ENCODE data around the gene CTSA. TPM values are rescaled to one million over a fixed set of nuclear protein-coding genes. Genes with fewer than 3 reads are reported as not detected.

Gene CTSA
- total RNA-seq, 1 donor from 2014 or later: 310 TPM

GRCh38 chr20:45933266-45934045, 42.3 kb downstream of the CTSA start:
- H3K4me1 Mint-ChIP-seq (ENCODE audit: unreplicated experiment): peaks cover 18% of the 10 kb centered on the region
- peak; percentile 88 for DNase-seq (ENCODE audit: extremely low spot score, unreplicated experiment)
- H3K27me3 Mint-ChIP-seq (ENCODE audit: unreplicated experiment): no peaks in the 10 kb centered on the region
- H3K4me3 Mint-ChIP-seq (ENCODE audit: unreplicated experiment): peak overlapping the region; percentile 97
- peak; percentile 44 for TF ChIP-seq CTCF (IDR thresholded peaks at IDR 0.05)
- H3K36me3 Mint-ChIP-seq (ENCODE audit: unreplicated experiment): peaks cover 3% of the 10 kb centered on the region
- H3K9me3 Mint-ChIP-seq (ENCODE audit: unreplicated experiment): no peaks in the 10 kb centered on the region
- peak overlapping the region; percentile 97 for H3K27ac Mint-ChIP-seq (ENCODE audit: unreplicated experiment)

GRCh38 chr20:45934046-45934585, 43.0 kb downstream of the CTSA start:
- peak overlapping the region; percentile 97 for H3K27ac Mint-ChIP-seq (ENCODE audit: unreplicated experiment)
- H3K9me3 Mint-ChIP-seq (ENCODE audit: unreplicated experiment): no peaks in the 10 kb centered on the region
- no peaks in the 10 kb centered on the region for H3K27me3 Mint-ChIP-seq (ENCODE audit: unreplicated experiment)
- DNase-seq (ENCODE audit: extremely low spot score, unreplicated experiment): no peak
- peak overlapping the region; percentile 97 for H3K4me3 Mint-ChIP-seq (ENCODE audit: unreplicated experiment)
- peaks cover 6% of the 10 kb centered on the region for H3K36me3 Mint-ChIP-seq (ENCODE audit: unreplicated experiment)
- no peak for TF ChIP-seq CTCF (IDR thresholded peaks at IDR 0.05)
- H3K4me1 Mint-ChIP-seq (ENCODE audit: unreplicated experiment): peaks cover 18% of the 10 kb centered on the region

DNA sequence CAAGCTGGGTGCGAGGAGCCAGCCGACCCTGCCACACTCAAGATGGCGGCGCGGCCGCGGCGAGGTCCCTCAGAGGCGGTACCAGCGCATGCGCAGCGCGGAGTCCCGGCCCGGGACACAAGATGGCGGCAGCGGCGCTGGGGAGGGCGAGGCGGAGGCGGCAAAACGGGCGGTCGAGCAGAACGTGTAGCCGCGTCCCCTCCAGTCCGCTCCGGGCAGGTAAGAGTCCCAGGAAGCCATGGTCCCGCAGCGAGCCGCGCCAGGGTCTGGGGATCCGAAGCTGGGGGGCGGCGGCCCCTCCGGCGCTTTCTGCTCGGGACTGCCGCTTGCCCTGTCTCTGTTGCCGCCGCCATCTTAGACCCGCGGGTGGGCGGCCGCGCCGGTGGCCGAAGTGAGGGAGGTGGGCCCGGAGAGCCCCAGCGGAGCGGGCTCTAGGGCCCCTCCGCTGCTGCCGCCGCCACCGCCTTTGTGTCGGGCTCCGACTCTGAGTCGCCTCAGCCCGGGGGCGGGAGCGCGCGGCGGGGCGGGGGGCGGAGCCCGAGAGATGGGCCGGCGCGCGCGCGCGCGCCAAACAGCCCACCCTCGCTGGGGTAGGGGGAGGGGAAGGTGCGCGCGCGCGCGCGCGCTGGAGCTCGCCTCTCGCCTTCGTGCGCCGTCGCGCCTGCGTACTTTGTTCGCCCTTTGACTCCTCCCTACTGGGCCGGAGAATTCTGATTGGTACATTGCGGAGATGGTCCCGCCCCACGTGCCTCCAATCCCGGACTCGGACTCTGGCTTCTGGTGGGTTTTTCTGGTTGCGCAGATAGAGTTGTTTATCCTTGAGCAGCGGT, 43.7 kb downstream of the CTSA start, which contains the start of gene PCIF1:
PCIF1 (plus strand) TSS at position 98 of the 830 bp plus-strand sequence. CDS start 4,317 bp downstream, outside the sequence.
- TF ChIP-seq CTCF (IDR thresholded peaks at IDR 0.05): no peak
- H3K4me1 Mint-ChIP-seq (ENCODE audit: unreplicated experiment): peaks cover 18% of the 10 kb centered on the region
- peak within 1 kb of the TSS; percentile 97 for H3K4me3 Mint-ChIP-seq (ENCODE audit: unreplicated experiment)
- peak; percentile 99 for DNase-seq (ENCODE audit: extremely low spot score, unreplicated experiment)
- peaks cover 13% of the 10 kb centered on the region for H3K36me3 Mint-ChIP-seq (ENCODE audit: unreplicated experiment)
- H3K27me3 Mint-ChIP-seq (ENCODE audit: unreplicated experiment): no peaks in the 10 kb centered on the region
- H3K27ac Mint-ChIP-seq (ENCODE audit: unreplicated experiment): peak within 1 kb of the TSS; percentile 97
- no peaks in the 10 kb centered on the region for H3K9me3 Mint-ChIP-seq (ENCODE audit: unreplicated experiment)

DNA sequence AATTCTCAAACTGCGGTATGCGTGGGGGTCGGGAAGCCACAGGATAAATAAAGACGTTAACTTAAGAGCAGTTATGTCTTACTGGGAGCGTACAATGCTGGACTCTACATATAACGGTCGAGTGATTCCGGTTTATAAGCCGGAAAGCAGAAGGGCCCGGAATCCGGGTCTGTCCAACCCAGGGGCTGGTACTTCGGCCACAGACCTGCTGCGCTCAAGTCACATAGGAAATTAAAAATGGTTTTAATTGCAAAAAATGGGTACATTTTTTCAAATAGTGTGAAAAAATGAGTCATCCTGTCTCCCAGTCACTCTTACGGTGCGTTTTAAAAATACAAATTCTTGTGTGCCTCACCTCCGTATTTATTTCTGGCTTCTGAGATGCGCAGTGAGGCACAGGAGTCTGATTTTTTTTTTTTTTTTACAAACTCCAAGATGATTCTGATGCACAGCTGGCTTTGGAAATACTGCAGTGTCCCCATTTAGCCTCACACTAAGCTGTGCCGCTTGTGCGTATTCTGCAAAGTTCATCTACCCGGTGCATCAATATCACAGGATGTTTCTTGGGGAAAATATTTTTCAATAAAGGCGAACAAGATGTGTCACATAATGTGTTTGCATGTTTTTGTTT, 44.4 kb downstream of the CTSA start:
- no peak for DNase-seq (ENCODE audit: extremely low spot score, unreplicated experiment)
- Mint-ChIP-seq H3K4me3 (ENCODE audit: unreplicated experiment) (peak overlapping the region; percentile 85), H3K27me3 (ENCODE audit: unreplicated experiment) (no peaks in the 10 kb centered on the region), H3K4me1 (ENCODE audit: unreplicated experiment) (peaks cover 18% of the 10 kb centered on the region), H3K36me3 (ENCODE audit: unreplicated experiment) (peaks cover 18% of the 10 kb centered on the region), H3K9me3 (ENCODE audit: unreplicated experiment) (no peaks in the 10 kb centered on the region), H3K27ac (ENCODE audit: unreplicated experiment) (peak overlapping the region; percentile 93)
- TF ChIP-seq CTCF (IDR thresholded peaks at IDR 0.05): no peak

Measured in osteocyte (in vitro differentiated cells).